Measurements from ENCODE around the gene GPR78. TPM values are rescaled to one million over a fixed set of nuclear protein-coding genes. Genes with fewer than 3 reads are reported as not detected.

Gene GPR78
- total RNA-seq, 1 experiment from 2014 or later = 3.4 TPM

- no peak overlapping the region for H3K56ac ChIP-seq (ENCODE audit: insufficient read length, low read depth, low read length)
- H2AK5ac ChIP-seq (ENCODE audit: insufficient read length, low read length) = no peak overlapping the region
- peaks cover 2% of the 10 kb centered on the region for H4K20me1 ChIP-seq (ENCODE audit: control insufficient read depth, insufficient read depth, insufficient read length)
- H3K36me3 Mint-ChIP-seq (ENCODE audit: insufficient read depth in 1 of 3, low read depth in 3 of 3) = no peaks in the 10 kb centered on the region
- H4K8ac ChIP-seq (replicated peaks; ENCODE audit: insufficient read length, low read depth, low read length) = no peak overlapping the region
- H3K27me3 Mint-ChIP-seq (ENCODE audit: low read depth) = no peaks in the 10 kb centered on the region; the same call in none of the 2 replicates
- no peak for DNase-seq
- H3K4me1 Mint-ChIP-seq = peaks cover 22 to 26% of the 10 kb centered on the region in 2 experiments
- H2BK5ac ChIP-seq (ENCODE audit: insufficient read length, low read length) = no peak overlapping the region
- WGBS (ENCODE audit: extremely low coverage, insufficient read length, low lambda C conversion rate) = no CpG with 5 or more reads among the region's 12 CpGs
- no peak overlapping the region for H2BK12ac ChIP-seq (ENCODE audit: insufficient read length, low read depth, low read length)
- no peak overlapping the region for H2BK15ac ChIP-seq (ENCODE audit: low read depth, low read length)
- no peaks in the 10 kb centered on the region for H3K23me2 ChIP-seq (ENCODE audit: insufficient read length, low read depth, low read length, poor library complexity, severe bottlenecking)
- no peak overlapping the region for H2BK20ac ChIP-seq (ENCODE audit: low read depth, low read length, poor library complexity, severe bottlenecking)
- no peak overlapping the region for H3K4ac ChIP-seq (ENCODE audit: low read depth, low read length)
- no peaks in the 10 kb centered on the region for H3K79me1 ChIP-seq (ENCODE audit: insufficient read depth, low read depth, low read length, poor library complexity, severe bottlenecking)
- no peaks in the 10 kb centered on the region for H3K4me1 ChIP-seq (ENCODE audit: insufficient read depth, low read length)
- H3K27me3 ChIP-seq (ENCODE audit: insufficient read depth, low read length) = no peaks in the 10 kb centered on the region
- no peak overlapping the region; a peak in 1 of 7 replicates for H3K27ac Mint-ChIP-seq
- H3K9me3 ChIP-seq (ENCODE audit: control insufficient read depth, low read depth, low read length) = no peaks in the 10 kb centered on the region
- no peak overlapping the region for H3T11ph ChIP-seq (ENCODE audit: low read length)
- TF ChIP-seq CTCF (conservative IDR thresholded peaks at IDR 0.05) = no peak
- H4K91ac ChIP-seq (ENCODE audit: insufficient read length, low read depth, low read length) = no peak overlapping the region
- no peak overlapping the region for H3K9ac ChIP-seq (ENCODE audit: extremely low read depth, insufficient read length, low read length)
- H2AFZ ChIP-seq (ENCODE audit: low read length) = no peak overlapping the region
- no peaks in the 10 kb centered on the region for H3K79me2 ChIP-seq (ENCODE audit: insufficient read depth, low read length)
- H3K9me3 Mint-ChIP-seq = no peaks in the 10 kb centered on the region; a peak in 1 of 5 replicates
- H3K18ac ChIP-seq (ENCODE audit: insufficient read length, low read depth, low read length) = no peak overlapping the region
- no peak overlapping the region for H3K4me3 Mint-ChIP-seq
- H3K4me2 ChIP-seq (ENCODE audit: insufficient read depth, insufficient read length, low read length) = no peak overlapping the region
- H3K23ac ChIP-seq (ENCODE audit: insufficient read length, low read depth, low read length) = no peak overlapping the region
- no peak overlapping the region for H4K5ac ChIP-seq (ENCODE audit: insufficient read length, low read depth, low read length)
- no peak overlapping the region for H3K14ac ChIP-seq (ENCODE audit: insufficient read depth, low read length)
- no peak overlapping the region for H3K27ac ChIP-seq (ENCODE audit: insufficient read length, low read depth, low read length)
- no peak overlapping the region for H2BK120ac ChIP-seq (ENCODE audit: low read depth, low read length, poor library complexity, severe bottlenecking)
Measured at GRCh38 chr4:8553991-8554405, 26.2 kb upstream of the GPR78 start.
